Hypothalamus (tissue), 51 donors: ENCODE data around the gene CDRT4.

ENCODE experiments used
- DNase-seq, 51 donors: peaks; one replicate each; lab custom pipeline; 2025; lab: John Stamatoyannopoulos, UW

CDRT4 gene

GRCh38 chr17:15436473-15437302 lies 30.7 kb downstream of the CDRT4 start:
- peak in 36 of 51 donors; percentile 11 to 82 (median 50) for DNase-seq

- no peak for DNase-seq
Measured at GRCh38 chr17:15434956-15435355, 32.5 kb downstream of the CDRT4 start.

- DNase-seq, result no peak
Measured at GRCh38 chr17:15432807-15433611, 34.4 kb downstream of the CDRT4 start.

- DNase-seq, result no peak
Measured at GRCh38 chr17:15431766-15432165, 35.7 kb downstream of the CDRT4 start.

- peak in 3 of 51 donors; percentile 10 to 23 (median 11) for DNase-seq
Measured at GRCh38 chr17:15431196-15431595, 36.2 kb downstream of the CDRT4 start.

- DNase-seq, result no peak
Measured at GRCh38 chr17:15424521-15424920, 42.9 kb downstream of the CDRT4 start.

- no peak for DNase-seq
Measured at GRCh38 chr17:15422392-15422965, 44.9 kb downstream of the CDRT4 start.

GRCh38 chr17:15418781-15419180 lies 48.6 kb downstream of the CDRT4 start:
- no peak for DNase-seq

- DNase-seq, result peak in 32 of 51 donors; percentile 13 to 72 (median 38)
Measured at GRCh38 chr17:15414532-15415306, 52.7 kb downstream of the CDRT4 start.

- DNase-seq, result peak in 1 of 51 donors; percentile 12
Measured at GRCh38 chr17:15413101-15413771, 54.2 kb downstream of the CDRT4 start.

- no peak for DNase-seq
Measured at GRCh38 chr17:15412606-15413005, 54.8 kb downstream of the CDRT4 start.

GRCh38 chr17:15411384-15412198 lies 55.8 kb downstream of the CDRT4 start:
- DNase-seq, result no peak

GRCh38 chr17:15409721-15410250 lies 57.6 kb downstream of the CDRT4 start:
- peak in 3 of 51 donors; percentile 11 to 17 (median 15) for DNase-seq

- no peak for DNase-seq
Measured at GRCh38 chr17:15408803-15409202, 58.6 kb downstream of the CDRT4 start.

- DNase-seq, result no peak
Measured at GRCh38 chr17:15406081-15406480, 61.3 kb downstream of the CDRT4 start.

- DNase-seq, result no peak
Measured at GRCh38 chr17:15405058-15405415, 62.4 kb downstream of the CDRT4 start.

GRCh38 chr17:15404106-15405057 lies 63.0 kb downstream of the CDRT4 start:
- DNase-seq, result no peak
